ENCODE results near the gene ST6GAL1.

DNA sequence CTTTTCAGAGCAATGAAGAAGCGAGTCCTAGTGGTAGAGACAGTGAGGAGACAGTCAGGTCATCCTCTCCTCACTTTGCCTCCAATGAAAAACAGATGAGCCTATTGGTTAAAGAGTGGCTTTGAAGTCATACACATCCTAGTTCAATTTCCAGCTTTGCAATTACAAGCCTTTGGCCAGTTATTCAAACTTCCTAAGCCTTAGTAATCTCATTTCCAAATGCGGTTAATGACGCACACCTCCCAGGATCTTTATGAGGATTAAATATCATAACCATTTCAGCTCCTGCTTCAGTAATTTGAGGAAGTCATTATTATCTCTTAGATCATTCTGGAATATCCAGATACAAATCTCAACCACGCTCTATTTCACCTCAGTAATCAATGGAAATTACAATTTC, 10.0 kb upstream of the ST6GAL1 start:
- TF ChIP-seq POLR2A (IDR thresholded peaks at IDR 0.05), result no peak
- TF ChIP-seq, protein P1, sequence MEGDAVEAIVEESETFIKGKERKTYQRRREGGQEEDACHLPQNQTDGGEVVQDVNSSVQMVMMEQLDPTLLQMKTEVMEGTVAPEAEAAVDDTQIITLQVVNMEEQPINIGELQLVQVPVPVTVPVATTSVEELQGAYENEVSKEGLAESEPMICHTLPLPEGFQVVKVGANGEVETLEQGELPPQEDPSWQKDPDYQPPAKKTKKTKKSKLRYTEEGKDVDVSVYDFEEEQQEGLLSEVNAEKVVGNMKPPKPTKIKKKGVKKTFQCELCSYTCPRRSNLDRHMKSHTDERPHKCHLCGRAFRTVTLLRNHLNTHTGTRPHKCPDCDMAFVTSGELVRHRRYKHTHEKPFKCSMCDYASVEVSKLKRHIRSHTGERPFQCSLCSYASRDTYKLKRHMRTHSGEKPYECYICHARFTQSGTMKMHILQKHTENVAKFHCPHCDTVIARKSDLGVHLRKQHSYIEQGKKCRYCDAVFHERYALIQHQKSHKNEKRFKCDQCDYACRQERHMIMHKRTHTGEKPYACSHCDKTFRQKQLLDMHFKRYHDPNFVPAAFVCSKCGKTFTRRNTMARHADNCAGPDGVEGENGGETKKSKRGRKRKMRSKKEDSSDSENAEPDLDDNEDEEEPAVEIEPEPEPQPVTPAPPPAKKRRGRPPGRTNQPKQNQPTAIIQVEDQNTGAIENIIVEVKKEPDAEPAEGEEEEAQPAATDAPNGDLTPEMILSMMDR (IDR thresholded peaks at IDR 0.05), result no peak
